Measurements from ENCODE around the gene DHTKD1. TPM values are rescaled to one million over a fixed set of nuclear protein-coding genes. Genes with fewer than 3 reads are reported as not detected.
"Not testable (repeated sequence)": the region's sequence is repeated elsewhere in the genome, so short reads cannot be mapped to it uniquely, and the experiment has no call there.

DHTKD1 gene
- total RNA-seq, 2 experiments from 2014 or later = 19.8 to 20.2 TPM

GRCh38 chr10:12165036-12165435 lies 96.3 kb downstream of the DHTKD1 start:
- Mint-ChIP-seq H3K4me3 (no peak overlapping the region), H3K9me3 (no peaks in the 10 kb centered on the region), H3K27me3 (no peaks in the 10 kb centered on the region), H3K27ac (no peak overlapping the region), H3K36me3 (ENCODE audit: low read depth) (peaks cover 47% of the 10 kb centered on the region), H3K4me1 (no peaks in the 10 kb centered on the region)
- POLR2A ChIA-PET = no interaction called here
- no peak for DNase-seq
- CTCF ChIA-PET = no interaction called here

- Mint-ChIP-seq H3K9me3 (no peaks in the 10 kb centered on the region), H3K27ac (no peak overlapping the region), H3K4me3 (no peak overlapping the region), H3K36me3 (ENCODE audit: low read depth) (peaks cover 46% of the 10 kb centered on the region), H3K4me1 (no peaks in the 10 kb centered on the region), H3K27me3 (no peaks in the 10 kb centered on the region)
- ChIA-PET CTCF (interaction anchor here (0.6 to 1.8 kb wide), 4 partner anchors 11 to 153 kb away, joined by 3 to 6 read pairs (median 4); no protein-coding TSS in a partner anchor), POLR2A (interaction anchor here (0.6 kb wide), 1 partner anchor 19 kb away, joined by 4 read pairs; no protein-coding TSS in a partner anchor)
- DNase-seq = no peak
These were observed 97.4 kb downstream of the DHTKD1 start for GRCh38 chr10:12165999-12166775.

- H3K4me1 Mint-ChIP-seq, DNase-seq, H3K27ac Mint-ChIP-seq, H3K4me3 Mint-ChIP-seq, H3K27me3 Mint-ChIP-seq, POLR2A ChIA-PET, H3K9me3 Mint-ChIP-seq: not testable (repeated sequence)
- H3K36me3 Mint-ChIP-seq (ENCODE audit: low read depth) = peaks cover 41% of the 10 kb centered on the region
- CTCF ChIA-PET = interaction anchor here (0.6 to 0.9 kb wide), 2 partner anchors 23 to 43 kb away, joined by 3 read pairs; no protein-coding TSS in a partner anchor
These were observed 102.8 kb downstream of the DHTKD1 start for GRCh38 chr10:12171512-12171911.

Small RNAs within 50 kb of the gene (microRNA-seq; reads per million reads assigned to microRNA genes)
- gene MIR548AK (ENCODE audit: borderline microRNAs expressed, borderline replicate concordance) = not detected

Other genes starting within 250 kb of the DHTKD1 start
- gene PROSER2, start 245.6 kb upstream of the DHTKD1 start, total RNA-seq = under 1 TPM; 0.27 to 0.31 TPM
- 10 to 100 TPM; 31.3 to 39.2 TPM for gene UPF2, start 26.1 kb upstream of the DHTKD1 start, total RNA-seq
- 1 to 10 TPM; 7.9 to 10.0 TPM for gene SEC61A2, start 60.7 kb downstream of the DHTKD1 start, total RNA-seq
- 10 to 100 TPM; 90.1 to 97.9 TPM for gene NUDT5, start 126.9 kb downstream of the DHTKD1 start, total RNA-seq
- 100 to 1,000 TPM in 1 of 2 experiments, 10 to 100 TPM in 1; 85.4 to 105 TPM for gene CDC123, start 127.2 kb downstream of the DHTKD1 start, total RNA-seq

All from activated CD4-positive, alpha-beta T cell treated with anti-CD3 and anti-CD28 coated beads, Interleukin-2, amount 10 ng/mL, durations not matched to agents 7 days and 5 days (primary cell).